Heart right ventricle (tissue), 16 donors: ENCODE measurements around the gene THAP7. TPM values are rescaled to one million over a fixed set of nuclear protein-coding genes. Genes with fewer than 3 reads are reported as not detected.

Source experiments
- ATAC-seq, 8 donors: fragments of 200-7000 bp; cut with Tn5 transposase; one replicate each; pipeline ENCODE4 v1.9.1; 2020; ENCODE audit warnings: mild to moderate bottlenecking in 8 of 8, moderate library complexity in 8 of 8, moderate number of reproducible peaks in 1 of 8
- DNase-seq, 2 donors: peaks; one replicate each; pipeline ENCODE4 v3.0.0-alpha.2; 2020
- H3K27ac ChIP-seq, 10 donors: fragments of 200-600 bp; sonication (generic) in 2 of 10; one replicate each; pipeline versions ENCODE4 v1.5.0 to v1.8.0; 2020 to 2022; ENCODE audit warnings: mild to moderate bottlenecking in 3 of 10
- H3K27me3 ChIP-seq, 7 donors: fragments of 200-600 bp; one replicate each; pipeline ENCODE4 v1.8.0; 2021 to 2022; ENCODE audit warnings: mild to moderate bottlenecking in 2 of 7
- H3K36me3 ChIP-seq, 9 donors: fragments of 200-600 bp; sonication (generic) in 1 of 9; one replicate each; pipeline versions ENCODE4 v1.5.0 to v1.8.0; 2020 to 2022; ENCODE audit warnings: mild to moderate bottlenecking in 2 of 9
- H3K4me1 ChIP-seq, 9 donors: fragments of 200-600 bp; sonication (generic) in 1 of 9; one replicate each; pipeline versions ENCODE4 v1.5.0 to v1.8.0; 2020 to 2022; ENCODE audit warnings: mild to moderate bottlenecking in 4 of 9
- H3K4me3 ChIP-seq, 10 donors: fragments of 200-600 bp; sonication (generic) in 2 of 10; one replicate each; pipeline versions ENCODE4 v1.5.0 to v1.8.0; 2020 to 2022; ENCODE audit warnings: mild to moderate bottlenecking in 7 of 10, moderate library complexity in 2 of 10
- H3K9me3 ChIP-seq, 11 donors: fragments of 200-600 bp in 10 of 11; sonication (generic) in 2 of 11; one replicate each; pipeline versions ENCODE4 v1.5.0 to v1.8.0; 2013 to 2022; ENCODE audit warnings: mild to moderate bottlenecking in 2 of 11, control low read depth in 1 of 11, moderate library complexity in 1 of 11
- CTCF ChIP-seq, 9 donors: fragments of 200-600 bp; sonication (generic) in 2 of 9; IDR thresholded peaks; one replicate each; pipeline versions ENCODE4 v1.5.0 to v1.8.0; 2021 to 2022; ENCODE audit warnings: antibody characterized with exemption in 9 of 9, mild to moderate bottlenecking in 5 of 9, moderate library complexity in 1 of 9
- WGBS, 2 donors: extraction: QIAGEN DNeasy Blood & Tissue Kit; methylation state at CpG; one replicate each; pipeline ENCODE4 v1.1.7; 2013; ENCODE audit warnings: inconsistent platforms in 1 of 2; 5-methylcytosine and 5-hydroxymethylcytosine counted together
- intact Hi-C, 10 donors: fragments of 100-400 bp; cut with DNase I; formaldehyde crosslinking; loops; one replicate each; pipeline versions ENCODE4 v1.11.1 to v1.14.2; 2022
- polyA plus RNA-seq, 2 donors: library from polyadenylated mRNA; stranded (reverse); fragments of 200-250 nt; gene quantifications; one replicate each; pipeline ENCODE4 v1.2.3, GENCODE V29; 2013
- total RNA-seq, 10 donors: library from RNA; stranded (reverse); fragmentation: NEBNext Ultra II Directional in 3 of 10; extraction: Animal tissue kit (Norgen Biotek cat#: 25700) in 3 of 10; gene quantifications; one replicate each; pipeline versions ENCODE4 v1.2.1 to v1.2.4, GENCODE V29; 2021 to 2023
- donor health status: Arrhythmogenic right ventricular cardiomyopathy.
- donor health status: ischemic (EF 13 %, LVEDD 7.1; RV severe dilation, severe dysfunction).
- donor health status: healthy with polysubstance abuse.
- donor health status: DM: no; HTN: yes; CAD: no.
- donor health status: DM: no; HTN: no; CAD: no.
- donor health status: ischemic (EF 25% LVEDD 6.9; RV normal size, moderate dysfunction).
- donor health status: ischemic (EF 25% LVEDD 5.7; RV mildly dilated, moderate dysfunction).
- donor health status: healthy.
- donor health status: DM: yes; HTN: yes; CAD: no.
- donor health status: Ischemic cardiomyopathy.
- donor health status: ischemic (EF 35%, LVEDD 5.7; RV mildly dilated, moderate dysfunction).
- donor health status: nonischemic (EF 11% LVEDD 7.7; RV severe dilation, severe dysfunction).
- donor health status: DM: yes; HTN: yes; CAD: no.
- donor health status: PGD.
- donor health status: ischemic (EF 29% LVEDD 5.4; RV normal size, mild dysfunction).
- donor health status: nonischemic (EF 23%, LVEDD 6.1; RV moderate dilation, normal function).

THAP7 gene
- total and polyA plus RNA-seq, 12 donors: 15.5 to 54.9 (median 18.1) TPM

- Histone ChIP-seq H3K4me3 (no peak overlapping the region), H3K9me3 (peaks cover 0 to 10% (median 6%) of the 10 kb centered on the region in 11 donors), H3K4me1 (peaks cover 20 to 36% (median 32%) of the 10 kb centered on the region in 9 donors), H3K27ac (no peak overlapping the region), H3K27me3 (no peaks in the 10 kb centered on the region), H3K36me3 (peaks cover 0 to 1% (median 0%) of the 10 kb centered on the region in 9 donors)
- 86 to 88% methylated on average over 2 of the region's 2 CpGs for WGBS, 2 donors
- DNase-seq (no peak), ATAC-seq (no peak)
- no peak for TF ChIP-seq CTCF (IDR thresholded peaks at IDR 0.05)
- intact Hi-C loops: no loop called here
Observed at GRCh38 chr22:20978419-20978818, 23.5 kb downstream of the THAP7 start.

GRCh38 chr22:20977516-20978170 is 24.3 kb downstream of the THAP7 start:
- intact Hi-C loops: no loop called here
- Histone ChIP-seq H3K36me3 (no peaks in the 10 kb centered on the region), H3K4me3 (no peak overlapping the region), H3K27me3 (no peaks in the 10 kb centered on the region), H3K27ac (no peak overlapping the region), H3K4me1 (peaks cover 15 to 33% (median 24%) of the 10 kb centered on the region in 9 donors), H3K9me3 (peaks cover 0 to 10% (median 6%) of the 10 kb centered on the region in 11 donors)
- WGBS, 2 donors: 87 to 90% methylated on average over 17 of the region's 17 CpGs
- DNase-seq (no peak), ATAC-seq (no peak)
- no peak for TF ChIP-seq CTCF (IDR thresholded peaks at IDR 0.05)

DNA sequence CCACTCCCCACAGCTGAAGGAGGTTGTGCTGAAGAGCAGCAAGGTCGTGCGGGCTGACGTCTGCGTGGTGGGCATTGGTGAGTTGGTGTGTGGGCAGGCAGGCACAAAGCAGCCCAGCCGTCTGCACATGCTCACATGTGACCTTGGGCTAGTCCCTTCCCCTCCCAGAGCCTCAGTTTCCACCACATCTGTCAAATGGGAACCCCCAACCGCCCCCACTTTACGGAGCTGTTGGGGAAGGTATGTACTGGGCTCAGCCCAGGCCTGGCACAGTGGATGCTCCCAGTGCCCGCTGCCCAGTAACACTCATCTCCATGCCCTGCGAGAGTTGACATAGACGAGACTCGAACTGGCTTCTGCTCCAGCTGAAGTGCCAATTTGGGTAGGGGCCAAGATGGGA is 24.9 kb downstream of the THAP7 start:
- no peak overlapping the region for H3K27ac ChIP-seq
- intact Hi-C loops: no loop called here
- WGBS, 2 donors: 78 to 80% methylated on average over 11 of the region's 11 CpGs
- H3K36me3 ChIP-seq: no peaks in the 10 kb centered on the region
- peaks cover 0 to 10% (median 6%) of the 10 kb centered on the region in 11 donors for H3K9me3 ChIP-seq
- no peak overlapping the region for H3K4me3 ChIP-seq
- ATAC-seq (no peak), DNase-seq (no peak)
- H3K27me3 ChIP-seq: no peaks in the 10 kb centered on the region
- TF ChIP-seq CTCF (IDR thresholded peaks at IDR 0.05): no peak
- H3K4me1 ChIP-seq: peaks cover 15 to 36% (median 23%) of the 10 kb centered on the region in 9 donors

GRCh38 chr22:20976291-20976877 is 25.5 kb downstream of the THAP7 start:
- intact Hi-C loops: no loop called here
- DNase-seq: no peak

More at GRCh38 chr22:20976291-20976877, 25.5 kb downstream of the THAP7 start:
- TF ChIP-seq CTCF (IDR thresholded peaks at IDR 0.05): no peak
- WGBS, 2 donors: 82 to 83% methylated on average over 24 of the region's 24 CpGs
- no peaks in the 10 kb centered on the region for H3K36me3 ChIP-seq
- H3K27me3 ChIP-seq: no peaks in the 10 kb centered on the region
- peaks cover 0 to 10% (median 6%) of the 10 kb centered on the region in 11 donors for H3K9me3 ChIP-seq
- no peak overlapping the region for H3K4me3 ChIP-seq
- peaks cover 13 to 35% (median 21%) of the 10 kb centered on the region in 9 donors for H3K4me1 ChIP-seq
- H3K27ac ChIP-seq: no peak overlapping the region
- ATAC-seq: no peak
